Measurements from ENCODE around the gene CDKAL1. TPM values are rescaled to one million over a fixed set of nuclear protein-coding genes. Genes with fewer than 3 reads are reported as not detected.

CDKAL1 gene
- total and polyA plus RNA-seq, 2 of the 13 experiments (the other 11 are each of a cell fraction or from before 2014, with no cell fraction given): 9.5 to 27.7 TPM

GRCh38 chr6:21277601-21278374 lies 743.5 kb downstream of the CDKAL1 start:
- no peaks in the 10 kb centered on the region for H3K4me1 ChIP-seq (ENCODE audit: insufficient read depth, low read length)
- no TSS peak for BruUV-seq (replicated peaks)
- ChIA-PET CTCF (ENCODE audit: low intra/inter-chr PET ratio, low total read pairs) (no interaction called here), POLR2A (no interaction called here)
- H3K79me2 ChIP-seq (ENCODE audit: insufficient read depth, low read length): no peaks in the 10 kb centered on the region
- H3K27ac ChIP-seq (ENCODE audit: extremely low read length, insufficient read depth, low read length): no peak overlapping the region
- intact Hi-C loops (cut with micrococcal nuclease; ENCODE audit: unreplicated experiment): no loop called here
- no peak for DNase-seq (ENCODE audit: low spot score)
- ATAC-seq: no peak
- no peak for FAIRE-seq
- H3K9me3 ChIP-seq (ENCODE audit: low read length): no peaks in the 10 kb centered on the region
- H3K4me2 ChIP-seq (ENCODE audit: low read depth, low read length): no peak overlapping the region
- H3K4me3 ChIP-seq (replicated peaks in 1 of 3; ENCODE audit: insufficient read depth in 1 of 3, low read depth in 2 of 3, low read length in 3 of 3): no peak overlapping the region
- no peaks in the 10 kb centered on the region for H3K36me3 ChIP-seq (replicated peaks in 1 of 2; ENCODE audit: control insufficient read depth in 1 of 2, insufficient read depth in 2 of 2, low read length in 2 of 2)
- 51% methylated on average over 7 of the region's 7 CpGs for WGBS (ENCODE audit: low lambda C conversion rate)
- H4K20me1 ChIP-seq (ENCODE audit: insufficient read depth, low read length): no peaks in the 10 kb centered on the region
- H3K9ac ChIP-seq (ENCODE audit: insufficient read depth, low read depth, low read length): no peak overlapping the region
- in situ Hi-C loops (cut with HindIII; ENCODE audit: extremely low pct_ligation_motif_present, low pct_unique_long_range_greater_than_20kb): no loop called here
- H2AFZ ChIP-seq (ENCODE audit: low read length): no peak overlapping the region
- no peaks in the 10 kb centered on the region for H3K27me3 ChIP-seq (ENCODE audit: control insufficient read depth in 1 of 2, insufficient read depth in 2 of 2, low read length in 2 of 2)
- TF ChIP-seq, protein P1, sequence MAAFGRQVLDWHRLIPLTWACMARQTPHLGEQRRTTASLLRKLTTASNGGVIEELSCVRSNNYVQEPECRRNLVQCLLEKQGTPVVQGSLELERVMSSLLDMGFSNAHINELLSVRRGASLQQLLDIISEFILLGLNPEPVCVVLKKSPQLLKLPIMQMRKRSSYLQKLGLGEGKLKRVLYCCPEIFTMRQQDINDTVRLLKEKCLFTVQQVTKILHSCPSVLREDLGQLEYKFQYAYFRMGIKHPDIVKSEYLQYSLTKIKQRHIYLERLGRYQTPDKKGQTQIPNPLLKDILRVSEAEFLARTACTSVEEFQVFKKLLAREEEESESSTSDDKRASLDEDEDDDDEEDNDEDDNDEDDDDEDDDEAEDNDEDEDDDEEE (CRISPR knock-in tag; IDR thresholded peaks at IDR 0.05): no peak
- TF ChIP-seq GLI4 (CRISPR knock-in tag; IDR thresholded peaks at IDR 0.05; ENCODE audit: borderline replicate concordance) (no peak), HNRNPL (IDR thresholded peaks at IDR 0.05; ENCODE audit: low read depth, low read length) (no peak), ZNF260 (CRISPR knock-in tag; IDR thresholded peaks at IDR 0.05; ENCODE audit: borderline replicate concordance, low read depth) (no peak), ZSCAN30 (CRISPR knock-in tag; IDR thresholded peaks at IDR 0.05) (no peak), ZFP37 (CRISPR knock-in tag; IDR thresholded peaks at IDR 0.05; ENCODE audit: borderline replicate concordance) (no peak), ZNF775 (CRISPR knock-in tag; IDR thresholded peaks at IDR 0.05; ENCODE audit: borderline replicate concordance) (no peak), ZEB1 (IDR thresholded peaks at IDR 0.05; ENCODE audit: insufficient replicate concordance, low read depth) (no peak), REXO4 (CRISPR knock-in tag; IDR thresholded peaks at IDR 0.05; ENCODE audit: borderline replicate concordance) (no peak), HNF4A (CRISPR knock-in tag; IDR thresholded peaks at IDR 0.05) (no peak), HNF1A (IDR thresholded peaks at IDR 0.05; ENCODE audit: low read depth) (no peak), HNF1A (CRISPR knock-in tag; IDR thresholded peaks at IDR 0.05; ENCODE audit: borderline replicate concordance) (no peak), REST (IDR thresholded peaks at IDR 0.05; ENCODE audit: borderline replicate concordance in 1 of 2, low read depth in 1 of 2, low read length in 2 of 2) (no peak), ZNF589 (CRISPR knock-in tag; conservative IDR thresholded peaks at IDR 0.05) (no peak), NCOA1 (CRISPR knock-in tag; IDR thresholded peaks at IDR 0.05) (no peak), MYC (CRISPR knock-in tag; IDR thresholded peaks at IDR 0.05; ENCODE audit: borderline replicate concordance) (no peak)
